ENCODE measurements around the gene KEAP1.

DNA sequence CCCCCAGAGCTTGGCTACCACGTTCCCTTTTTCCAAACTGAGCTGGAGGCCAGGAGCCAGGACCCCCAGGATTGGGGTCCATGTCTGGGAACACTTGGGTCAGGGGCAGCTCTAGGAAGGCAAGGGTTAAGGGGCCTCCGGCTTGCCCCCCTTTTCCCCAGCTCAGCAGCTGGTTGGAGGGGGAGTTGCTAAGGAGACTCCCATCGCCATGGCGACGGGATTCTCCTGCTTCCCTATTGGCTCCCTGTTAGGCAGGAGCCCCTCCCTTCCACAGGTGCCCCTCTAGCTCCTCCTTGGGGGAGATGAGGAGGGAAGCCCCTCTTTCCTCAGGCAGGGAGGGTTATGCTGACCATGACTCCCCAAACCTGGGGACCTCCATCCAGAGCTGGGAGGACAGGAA lies 48.9 kb downstream of the KEAP1 start:
- TF ChIP-seq POLR2A (IDR thresholded peaks at IDR 0.05; ENCODE audit: low read length) (no peak), GATA1 (IDR thresholded peaks at IDR 0.05; ENCODE audit: low read depth, low read length) (no peak)
